ENCODE data around the gene ATOX1. TPM values are rescaled to one million over a fixed set of nuclear protein-coding genes. Genes with fewer than 3 reads are reported as not detected.

Gene ATOX1
- total and polyA plus RNA-seq, 9 of the 15 experiments (the other 6 are each of a cell fraction or from before 2014, with no cell fraction given), result 59.2 to 318 (median 86.2) TPM

- WGBS (ENCODE audit: insufficient coverage, low coverage, missing lambda C conversion rate), result 0% methylated on average over 49 of the region's 49 CpGs
- Histone ChIP-seq H3K9ac (ENCODE audit: insufficient read depth in 1 of 2, low read depth in 2 of 2, low read length in 2 of 2) (peak within 1 kb of the TSS; percentile 94 to 96), H2AFZ (ENCODE audit: low read depth, low read length) (peak within 1 kb of the TSS; percentile 81), H3K9me1 (ENCODE audit: control insufficient read depth, insufficient read depth, low read length) (no peaks in the 10 kb centered on the region), H3K9me3 (replicated peaks; ENCODE audit: control insufficient read depth, insufficient read depth, low read depth, low read length) (no peaks in the 10 kb centered on the region), H3K4me3 (peak within 1 kb of the TSS; percentile 90), H3K27me3 (ENCODE audit: control insufficient read depth in 2 of 2, insufficient read depth in 2 of 2, low read length in 2 of 2) (no peaks in the 10 kb centered on the region), H3K36me3 (ENCODE audit: control insufficient read depth, insufficient read depth, low read length) (peaks cover 41% of the 10 kb centered on the region; the same call in 2 of the 3 replicates), H3K27ac (ENCODE audit: extremely low read depth, low read depth, low read length) (peak within 1 kb of the TSS; percentile 91), H4K20me1 (replicated peaks; ENCODE audit: control insufficient read depth, insufficient read depth, low read length) (peaks cover 42% of the 10 kb centered on the region), H3K79me2 (ENCODE audit: control insufficient read depth, insufficient read depth, low read length) (peaks cover 62% of the 10 kb centered on the region), H3K4me2 (ENCODE audit: insufficient read depth, low read length) (peak within 1 kb of the TSS; percentile 98), H3K4me1 (replicated peaks in 1 of 2; ENCODE audit: control insufficient read depth in 2 of 2, insufficient read depth in 2 of 2, low read length in 2 of 2) (peaks cover 12 to 19% of the 10 kb centered on the region in 2 experiments; a peak in 4 of 5 replicates)
- ATAC-seq (peak; percentile 87), DNase-seq (ENCODE audit: extremely low read depth in 1 of 4, low spot score in 3 of 4) (peak; percentile 90 to 100 (median 95)), FAIRE-seq (peak; percentile 99)
- no TSS peak for BruUV-seq (replicated peaks)
- ChIA-PET POLR2A (interaction anchor here (0.6 to 5.1 kb wide), 17 partner anchors 9 to 519 kb away, joined by 3 to 56 read pairs (median 4); partner anchors contain the start of genes ATOX1, GM2A and SLC36A1), CTCF (ENCODE audit: low intra/inter-chr PET ratio) (interaction anchor here (0.5 to 2.3 kb wide), 3 partner anchors 22 to 112 kb away, joined by 4 to 16 read pairs (median 6); no protein-coding TSS in a partner anchor)
- in situ Hi-C loops (cut with MboI) (no loop called here), intact Hi-C loops (cut with micrococcal nuclease) (loop anchor here (1.0 to 5.0 kb wide), 4 partner anchors 9 to 324 kb away; partner anchors contain the start of gene SLC36A1)
- TF ChIP-seq ZNF766 (CRISPR knock-in tag; conservative IDR thresholded peaks at IDR 0.05), result 0 out of 2 replicates have a peak, but pooled peaks have one; percentile 14
- peak; percentile 75 for TF ChIP-seq HINFP (tag; conservative IDR thresholded peaks at IDR 0.05; ENCODE audit: low read depth)
- TF ChIP-seq NR0B1 (IDR thresholded peaks at IDR 0.05; ENCODE audit: partially characterized antibody), result no peak
- TF ChIP-seq SRF (CRISPR knock-in tag; IDR thresholded peaks at IDR 0.05), result 0 out of 4 replicates have a peak, but pooled peaks of 1 of the 2 experiments have one; percentile 23
- TF ChIP-seq TAF9B (IDR thresholded peaks at IDR 0.05; ENCODE audit: partially characterized antibody), result peak; percentile 68
- no peak for TF ChIP-seq HMBOX1 (IDR thresholded peaks at IDR 0.05)
- TF ChIP-seq CHD2 (IDR thresholded peaks at IDR 0.05; ENCODE audit: low read depth, low read length), result peak; percentile 88
- TF ChIP-seq MBD1 (CRISPR knock-in tag; IDR thresholded peaks at IDR 0.05), result no peak
- no peak for TF ChIP-seq ZNF12 (CRISPR knock-in tag; IDR thresholded peaks at IDR 0.05)
- no peak for TF ChIP-seq ZNF280A (IDR thresholded peaks at IDR 0.05; ENCODE audit: low read depth, partially characterized antibody)
- TF ChIP-seq NR2F6 (CRISPR knock-in tag; IDR thresholded peaks at IDR 0.05), result peak; percentile 45; the same call in 1 of the 2 replicates
- TF ChIP-seq BCL6 (CRISPR knock-in tag; IDR thresholded peaks at IDR 0.05), result no peak
Measured at GRCh38 chr5:151771259-151772028, 13.0 kb upstream of the ATOX1 start, which contains the start of gene G3BP1. TSS of gene G3BP1 (plus strand) at chr5:151771954. CDS start at chr5:151786621, 14,667 bp downstream.
